Measurements from ENCODE around the gene LHX4. TPM values are rescaled to one million over a fixed set of nuclear protein-coding genes. Genes with fewer than 3 reads are reported as not detected.

LHX4 gene
- under 0.01 TPM in 1 of 2 replicates, not detected in the other for total RNA-seq

DNA sequence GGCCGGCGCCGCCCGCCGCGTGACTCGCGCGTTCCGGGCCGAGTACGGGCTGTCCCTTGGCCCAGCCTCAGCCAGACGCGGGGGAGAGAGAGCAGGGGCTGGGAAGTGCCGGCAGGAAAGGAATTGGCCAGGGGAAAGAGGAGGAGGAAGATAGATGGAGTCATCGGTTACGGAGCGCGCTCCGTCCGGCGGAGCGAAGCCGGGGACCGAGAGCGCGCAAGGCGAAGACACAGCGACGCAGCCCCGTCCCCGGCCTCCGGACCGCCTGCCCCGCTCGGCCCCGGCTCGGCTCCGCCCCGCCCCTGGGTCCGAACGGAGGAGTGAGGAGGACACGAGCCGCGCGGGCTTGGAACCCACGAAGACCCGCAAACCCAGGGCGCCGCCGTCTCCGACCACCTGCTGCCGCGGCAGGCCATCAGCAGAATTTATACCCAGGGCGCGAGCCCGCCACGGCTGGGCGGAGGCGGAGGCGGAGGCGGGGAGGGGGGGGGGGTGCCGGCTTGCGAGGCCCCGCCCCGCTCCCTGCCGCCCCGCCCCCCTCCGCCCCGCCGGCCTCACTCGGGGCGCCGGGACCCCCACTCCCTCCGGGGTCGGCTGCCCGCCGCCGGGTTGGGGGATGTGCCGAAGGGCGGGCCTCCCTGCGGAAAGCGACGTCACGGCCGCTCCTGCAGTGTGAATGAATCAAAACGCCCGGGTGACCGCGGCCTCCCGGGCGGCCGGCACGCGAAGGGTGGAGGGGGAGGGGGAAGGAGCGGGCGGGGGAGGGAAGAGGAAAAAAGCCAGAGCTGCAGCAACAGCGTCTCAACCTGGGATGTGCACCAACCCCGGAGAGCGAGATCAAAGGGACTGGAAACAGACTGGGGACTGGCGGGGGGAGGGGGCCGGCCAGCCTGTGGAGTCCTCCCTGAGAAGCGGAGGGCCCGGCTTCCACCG is at the start of gene LHX4:
Gene LHX4, plus strand, starts transcription at position 782 of the 933 bp plus-strand sequence. CDS start 266 bp downstream, outside the sequence.

Other genes starting within 250 kb of the LHX4 start
- 148 and 271 TPM in 2 replicates for gene QSOX1, start 75.4 kb upstream of the LHX4 start, total RNA-seq

All from placental epithelial cell (primary cell).